Large intestine (tissue), 12 donors: ENCODE measurements around the gene CMC4. TPM values are rescaled to one million over a fixed set of nuclear protein-coding genes. Genes with fewer than 3 reads are reported as not detected.

Experiments
- DNase-seq, 2 donors: peaks; one replicate each; pipeline versions ENCODE4 v3.0.0 to v3.0.0-alpha.2; 2013
- H3K27ac ChIP-seq: one replicate; pipeline ENCODE4 v1.5.1; 2013; ENCODE audit warnings: low read length
- H3K27me3 ChIP-seq: 2 replicates; pipeline ENCODE4 v1.6.1; 2013; ENCODE audit warnings: low read length; ENCODE audit not compliant: control insufficient read depth, insufficient read depth
- H3K36me3 ChIP-seq: 2 replicates; pipeline ENCODE4 v1.6.1; 2013; ENCODE audit warnings: low read length; ENCODE audit not compliant: control insufficient read depth, insufficient read depth
- H3K4me1 ChIP-seq: one replicate; pipeline ENCODE4 v1.6.1; 2013; ENCODE audit warnings: low read length; ENCODE audit not compliant: control insufficient read depth, insufficient read depth
- H3K4me3 ChIP-seq: one replicate; pipeline ENCODE4 v1.5.1; 2013; ENCODE audit warnings: low read length
- H3K9me3 ChIP-seq: one replicate; pipeline ENCODE4 v1.6.1; 2013; ENCODE audit warnings: mild to moderate bottlenecking, low read depth, low read length, moderate library complexity; ENCODE audit not compliant: control insufficient read depth
- WGBS: methylation state at CpG from one replicate; pipeline ENCODE4 v1.1.5; 2013; ENCODE audit warnings: low lambda C conversion rate; ENCODE audit not compliant: insufficient coverage; 5-methylcytosine and 5-hydroxymethylcytosine counted together
- long read RNA-seq, 11 donors: transcript quantifications; one replicate each; lab custom pipeline, GENCODE V29; 2026
- polyA plus RNA-seq: library from polyadenylated mRNA; unstranded; fragments of 120-200 nt; gene quantifications from one replicate; pipeline ENCODE4 v1.2.1, GENCODE V29; 2013

Gene CMC4
- 9.1 TPM for polyA plus RNA-seq
- long read RNA-seq, donor 1, transcript CMC4-202 (3 exons, 1,107 nt): major isoform, 8 of 8 reads
- long read RNA-seq, donor 1, partial matches to known transcripts: 0 of 8 reads
- long read RNA-seq, donor 1, other reads (novel, unspliced or antisense): 0 of 8 reads
- long read RNA-seq, donor 2, transcript CMC4-202 (3 exons, 1,107 nt): major isoform, 19 of 19 reads
- long read RNA-seq, donor 2, partial matches to known transcripts: 0 of 19 reads
- long read RNA-seq, donor 2, other reads (novel, unspliced or antisense): 0 of 19 reads
- long read RNA-seq, donor 3, transcript CMC4-202 (3 exons, 1,107 nt): major isoform, 20 of 25 reads
- long read RNA-seq, donor 3, partial matches to known transcripts: 0 of 25 reads
- long read RNA-seq, donor 3, other reads (novel, unspliced or antisense): 5 of 25 reads
- long read RNA-seq, donor 4, partial matches to known transcripts: 0 of 1 reads
- long read RNA-seq, donor 4, other reads (novel, unspliced or antisense): 0 of 1 reads
- long read RNA-seq, donor 5, partial matches to known transcripts: 0 of 2 reads
- long read RNA-seq, donor 5, other reads (novel, unspliced or antisense): 0 of 2 reads
- long read RNA-seq, donor 6, transcript CMC4-202 (3 exons, 1,107 nt): major isoform, 10 of 10 reads
- long read RNA-seq, donor 6, partial matches to known transcripts: 0 of 10 reads
- long read RNA-seq, donor 6, other reads (novel, unspliced or antisense): 0 of 10 reads
- long read RNA-seq, donor 7, partial matches to known transcripts: 0 of 2 reads
- long read RNA-seq, donor 7, other reads (novel, unspliced or antisense): 0 of 2 reads
- long read RNA-seq, donor 8, transcript CMC4-202 (3 exons, 1,107 nt): major isoform, 19 of 19 reads
- long read RNA-seq, donor 8, partial matches to known transcripts: 0 of 19 reads
- long read RNA-seq, donor 8, other reads (novel, unspliced or antisense): 0 of 19 reads
- long read RNA-seq, donor 9, transcript CMC4-202 (3 exons, 1,107 nt): major isoform, 11 of 11 reads
- long read RNA-seq, donor 9, partial matches to known transcripts: 0 of 11 reads
- long read RNA-seq, donor 9, other reads (novel, unspliced or antisense): 0 of 11 reads
- long read RNA-seq, donor 10, transcript CMC4-202 (3 exons, 1,107 nt): major isoform, 14 of 14 reads
- long read RNA-seq, donor 10, partial matches to known transcripts: 0 of 14 reads
- long read RNA-seq, donor 10, other reads (novel, unspliced or antisense): 0 of 14 reads
- long read RNA-seq, donor 11, transcript CMC4-202 (3 exons, 1,107 nt): major isoform, 13 of 13 reads
- long read RNA-seq, donor 11, partial matches to known transcripts: 0 of 13 reads
- long read RNA-seq, donor 11, other reads (novel, unspliced or antisense): 0 of 13 reads

- WGBS: no CpG with 5 or more reads among the region's 81 CpGs
Observed at GRCh38 chrX:155070975-155071693, at the start of gene CMC4, which contains the start of the genes BRCC3 and MTCP1. CMC4 (minus strand) TSS chrX:155071136; CDS start chrX:155064023, 7,113 bp downstream. BRCC3 (plus strand) TSS chrX:155071508; CDS start chrX:155071528, 20 bp downstream. MTCP1 (minus strand) TSS chrX:155071136; CDS start chrX:155066010, 5,126 bp downstream.

GRCh38 chrX:155115174-155115819, 44.4 kb upstream of the CMC4 start:
- Histone ChIP-seq H3K4me1 (no peaks in the 10 kb centered on the region), H3K4me3 (no peak overlapping the region), H3K9me3 (no peaks in the 10 kb centered on the region), H3K36me3 (no peaks in the 10 kb centered on the region), H3K27me3 (no peaks in the 10 kb centered on the region), H3K27ac (no peak overlapping the region)
- no CpG with 5 or more reads among the region's 1 CpG for WGBS
- DNase-seq: no peak

More at GRCh38 chrX:155070975-155071693, at the start of gene CMC4, which contains the start of the genes BRCC3 and MTCP1:
- Histone ChIP-seq H3K4me1 (no peaks in the 10 kb centered on the region), H3K36me3 (peaks cover 9% of the 10 kb centered on the region), H3K27me3 (no peaks in the 10 kb centered on the region), H3K4me3 (peak within 1 kb of the TSS; percentile 81), H3K27ac (peak within 1 kb of the TSS; percentile 86), H3K9me3 (no peaks in the 10 kb centered on the region)
- DNase-seq: peak; percentile 73 to 85

- no peaks in the 10 kb centered on the region for H3K9me3 ChIP-seq
- H3K4me1 ChIP-seq: no peaks in the 10 kb centered on the region
- H3K27ac ChIP-seq: no peak overlapping the region
- WGBS: no CpG with 5 or more reads among the region's 4 CpGs
- H3K27me3 ChIP-seq: no peaks in the 10 kb centered on the region
- no peak for DNase-seq
- no peaks in the 10 kb centered on the region for H3K36me3 ChIP-seq
- no peak overlapping the region for H3K4me3 ChIP-seq
Observed at GRCh38 chrX:155113097-155113496, 42.2 kb upstream of the CMC4 start.

- WGBS: no CpG with 5 or more reads among the region's 3 CpGs
- Histone ChIP-seq H3K27ac (no peak overlapping the region), H3K4me1 (no peaks in the 10 kb centered on the region), H3K27me3 (no peaks in the 10 kb centered on the region), H3K9me3 (no peaks in the 10 kb centered on the region), H3K4me3 (no peak overlapping the region), H3K36me3 (no peaks in the 10 kb centered on the region)
- DNase-seq: no peak
Observed at GRCh38 chrX:155112171-155112570, 41.2 kb upstream of the CMC4 start.

DNA sequence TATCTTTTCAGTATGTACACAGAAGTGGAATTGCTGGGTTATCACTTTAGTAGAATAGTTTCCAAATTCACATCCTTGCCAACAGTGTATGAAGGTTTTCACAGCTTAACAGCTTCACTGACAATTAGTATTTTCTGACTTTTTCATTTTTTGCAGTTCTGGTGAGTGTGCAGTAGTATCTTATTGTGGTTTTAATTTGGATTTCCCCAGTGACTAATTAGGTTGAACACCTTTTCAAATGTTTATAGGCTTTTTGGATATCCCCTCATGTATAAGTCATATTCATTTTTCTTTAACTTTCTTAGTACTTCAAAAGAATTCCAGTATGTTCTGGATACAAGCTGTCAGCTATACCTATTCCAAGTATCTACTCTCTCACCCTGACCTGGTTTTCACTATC, 37.5 kb upstream of the CMC4 start:
- no peak for DNase-seq
- Histone ChIP-seq H3K9me3 (no peaks in the 10 kb centered on the region), H3K4me1 (no peaks in the 10 kb centered on the region), H3K27me3 (no peaks in the 10 kb centered on the region), H3K4me3 (no peak overlapping the region), H3K36me3 (no peaks in the 10 kb centered on the region), H3K27ac (no peak overlapping the region)

DNA sequence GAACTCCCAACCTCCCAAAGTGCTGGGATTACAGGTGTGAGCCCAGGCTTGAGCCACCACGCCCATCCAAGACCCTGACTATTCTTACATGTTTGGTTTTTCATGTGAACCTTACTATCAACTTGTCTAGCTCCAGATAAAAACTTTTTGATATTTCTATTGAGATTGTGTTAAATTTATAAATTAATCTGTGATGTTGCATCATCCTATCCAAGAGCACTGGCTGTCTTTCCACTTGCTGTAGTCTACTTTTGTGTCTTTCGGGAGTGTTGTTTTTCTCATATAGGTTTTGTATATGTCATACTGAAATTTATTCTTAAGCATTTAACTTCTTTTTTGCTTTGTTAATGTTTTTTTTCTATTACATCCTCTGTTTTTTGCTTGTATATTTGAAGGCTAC, 35.0 kb upstream of the CMC4 start:
- no peak for DNase-seq
- no peaks in the 10 kb centered on the region for H3K4me1 ChIP-seq
- H3K27me3 ChIP-seq: no peaks in the 10 kb centered on the region
- no peak overlapping the region for H3K4me3 ChIP-seq
- H3K36me3 ChIP-seq: no peaks in the 10 kb centered on the region
- H3K9me3 ChIP-seq: no peaks in the 10 kb centered on the region
- WGBS: no CpG with 5 or more reads among the region's 2 CpGs
- no peak overlapping the region for H3K27ac ChIP-seq

DNA sequence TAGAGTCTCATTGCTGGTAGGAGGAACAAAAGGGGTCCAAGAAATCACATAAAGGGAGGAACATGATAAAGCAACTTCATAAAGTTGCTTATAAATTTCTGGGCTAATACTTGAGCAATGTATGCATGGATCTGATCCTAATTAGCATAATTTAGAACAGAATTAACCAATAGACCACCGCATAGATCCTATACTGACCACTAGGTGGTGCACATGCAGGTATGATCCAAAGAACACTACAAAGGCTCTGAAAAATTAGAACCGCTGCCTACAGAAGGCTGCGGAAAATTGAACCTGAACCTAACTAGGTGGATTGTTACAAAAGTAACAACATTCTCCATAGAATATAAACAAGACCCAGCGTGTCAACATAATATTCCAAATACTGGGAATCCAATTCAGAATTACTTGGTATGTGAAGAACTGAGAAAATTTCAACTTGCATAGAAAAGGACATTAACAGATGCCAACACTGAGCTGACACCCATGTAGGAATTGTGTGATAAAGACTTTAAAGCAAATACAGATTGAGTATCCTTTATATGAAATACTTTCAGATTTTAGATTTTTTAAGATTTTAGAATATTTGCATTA, 23.6 kb upstream of the CMC4 start:
- H3K27ac ChIP-seq: no peak overlapping the region
- DNase-seq: peak in 1 of 2 donors; percentile 2
- no peaks in the 10 kb centered on the region for H3K4me1 ChIP-seq
- no peaks in the 10 kb centered on the region for H3K27me3 ChIP-seq
- no peaks in the 10 kb centered on the region for H3K9me3 ChIP-seq
- H3K36me3 ChIP-seq: peaks cover 2% of the 10 kb centered on the region
- H3K4me3 ChIP-seq: no peak overlapping the region
- no CpG with 5 or more reads among the region's 4 CpGs for WGBS

- Histone ChIP-seq H3K36me3 (peaks cover 6% of the 10 kb centered on the region), H3K4me1 (no peaks in the 10 kb centered on the region), H3K27me3 (no peaks in the 10 kb centered on the region), H3K4me3 (no peak overlapping the region), H3K27ac (no peak overlapping the region), H3K9me3 (no peaks in the 10 kb centered on the region)
- WGBS: no CpG with 5 or more reads among the region's 26 CpGs
- no peak for DNase-seq
Observed at GRCh38 chrX:155086961-155087735, 16.2 kb upstream of the CMC4 start.
